Skeletal muscle cell (primary cell): Measurements from ENCODE around the gene KCTD20.
A peak's percentile ranks its signal among the peaks of the same experiment; 100 is the strongest.
"Not testable (repeated sequence)": the region's sequence is repeated elsewhere in the genome, so short reads cannot be mapped to it uniquely, and the experiment has no call there.

Experiments
- DNase-seq: peaks from one replicate; pipeline ENCODE4 v3.0.0-alpha.2; 2010; ENCODE audit warnings: low read depth
- H3K4me3 ChIP-seq: 2 replicates; pipeline ENCODE4 v1.5.1; 2011; ENCODE audit warnings: low read depth, mild to moderate bottlenecking, control low read depth, low read length, moderate library complexity

Gene KCTD20

GRCh38 chr6:36443471-36444428 is 950 bp downstream of the KCTD20 start:
- peak overlapping the region; percentile 75 for H3K4me3 ChIP-seq
- no peak for DNase-seq

GRCh38 chr6:36444470-36444869 is 1.7 kb downstream of the KCTD20 start:
- no peak for DNase-seq
- H3K4me3 ChIP-seq = peak overlapping the region; percentile 75

- no peak overlapping the region for H3K4me3 ChIP-seq
- no peak for DNase-seq
These were observed 2.8 kb downstream of the KCTD20 start for GRCh38 chr6:36445621-36446020.

- DNase-seq = not testable (repeated sequence)
These were observed 6.4 kb downstream of the KCTD20 start for GRCh38 chr6:36449173-36449572.

GRCh38 chr6:36452897-36453296 is 10.1 kb downstream of the KCTD20 start:
- not testable (repeated sequence) for DNase-seq

More at GRCh38 chr6:36449173-36449572, 6.4 kb downstream of the KCTD20 start:
- H3K4me3 ChIP-seq = not testable (repeated sequence)

GRCh38 chr6:36455486-36456027 is 12.8 kb downstream of the KCTD20 start:
- H3K4me3 ChIP-seq = no peak overlapping the region
- DNase-seq = no peak

More at GRCh38 chr6:36452897-36453296, 10.1 kb downstream of the KCTD20 start:
- H3K4me3 ChIP-seq = not testable (repeated sequence)

- no peak for DNase-seq
- H3K4me3 ChIP-seq = no peak overlapping the region
These were observed 16.7 kb downstream of the KCTD20 start for GRCh38 chr6:36459501-36459900.

GRCh38 chr6:36460916-36461315 is 18.1 kb downstream of the KCTD20 start:
- no peak for DNase-seq
- no peak overlapping the region for H3K4me3 ChIP-seq

GRCh38 chr6:36461646-36462045 is 18.8 kb downstream of the KCTD20 start:
- DNase-seq = no peak
- no peak overlapping the region for H3K4me3 ChIP-seq

GRCh38 chr6:36463676-36464075 is 20.9 kb downstream of the KCTD20 start:
- H3K4me3 ChIP-seq = no peak overlapping the region
- DNase-seq = no peak

- no peak for DNase-seq
- no peak overlapping the region for H3K4me3 ChIP-seq
These were observed 21.4 kb downstream of the KCTD20 start for GRCh38 chr6:36464233-36464632.

- DNase-seq = no peak
- no peak overlapping the region for H3K4me3 ChIP-seq
These were observed 24.8 kb downstream of the KCTD20 start for GRCh38 chr6:36467625-36468024.

GRCh38 chr6:36469148-36469661 is 26.4 kb downstream of the KCTD20 start:
- DNase-seq = no peak
- H3K4me3 ChIP-seq = no peak overlapping the region

- no peak for DNase-seq
- H3K4me3 ChIP-seq = no peak overlapping the region
These were observed 27.1 kb downstream of the KCTD20 start for GRCh38 chr6:36469946-36470345.

GRCh38 chr6:36478051-36478526 is 35.3 kb downstream of the KCTD20 start:
- no peak overlapping the region for H3K4me3 ChIP-seq
- DNase-seq = no peak

GRCh38 chr6:36479256-36479655 is 36.5 kb downstream of the KCTD20 start:
- no peak overlapping the region for H3K4me3 ChIP-seq
- no peak for DNase-seq

- DNase-seq, H3K4me3 ChIP-seq: not testable (repeated sequence)
These were observed 40.5 kb downstream of the KCTD20 start for GRCh38 chr6:36483326-36483725.

GRCh38 chr6:36484736-36485135 is 41.9 kb downstream of the KCTD20 start:
- no peak overlapping the region for H3K4me3 ChIP-seq
- no peak for DNase-seq

- no peak for DNase-seq
- no peak overlapping the region for H3K4me3 ChIP-seq
These were observed 44.9 kb downstream of the KCTD20 start for GRCh38 chr6:36487698-36488097.

- H3K4me3 ChIP-seq = no peak overlapping the region
- DNase-seq = no peak
These were observed 45.4 kb downstream of the KCTD20 start for GRCh38 chr6:36488221-36488620.
